ENCODE results near the gene TMPRSS4.
"Not testable (repeated sequence)": the region's sequence is repeated elsewhere in the genome, so short reads cannot be mapped to it uniquely, and the experiment has no call there.

TMPRSS4 gene

GRCh38 chr11:118058311-118059245, 18.3 kb upstream of the TMPRSS4 start:
- peak; percentile 51 for DNase-seq (ENCODE audit: low read depth)
- no peak for TF ChIP-seq POLR2A (IDR thresholded peaks at IDR 0.05; ENCODE audit: extremely low read depth, insufficient read length)
- TF ChIP-seq CTCF (IDR thresholded peaks at IDR 0.05; ENCODE audit: low read depth, low read length): no peak
- TF ChIP-seq MAX (IDR thresholded peaks at IDR 0.05; ENCODE audit: low read depth, low read length): no peak
- no peak for TF ChIP-seq MYC (IDR thresholded peaks at IDR 0.05; ENCODE audit: low read depth, low read length)
- H3K4me3 ChIP-seq (ENCODE audit: low read depth, low read length): no peak overlapping the region

GRCh38 chr11:118059246-118059940, 17.5 kb upstream of the TMPRSS4 start:
- no peak for TF ChIP-seq POLR2A (IDR thresholded peaks at IDR 0.05; ENCODE audit: extremely low read depth, insufficient read length)
- DNase-seq (ENCODE audit: low read depth): no peak
- H3K4me3 ChIP-seq (ENCODE audit: low read depth, low read length): no peak overlapping the region

GRCh38 chr11:118060081-118060661, 16.7 kb upstream of the TMPRSS4 start:
- no peak overlapping the region for H3K4me3 ChIP-seq (ENCODE audit: low read depth, low read length)
- DNase-seq (ENCODE audit: low read depth): no peak
- no peak for TF ChIP-seq MAX (IDR thresholded peaks at IDR 0.05; ENCODE audit: low read depth, low read length)
- no peak for TF ChIP-seq CTCF (IDR thresholded peaks at IDR 0.05; ENCODE audit: low read depth, low read length)
- no peak for TF ChIP-seq POLR2A (IDR thresholded peaks at IDR 0.05; ENCODE audit: extremely low read depth, insufficient read length)
- no peak for TF ChIP-seq MYC (IDR thresholded peaks at IDR 0.05; ENCODE audit: low read depth, low read length)

GRCh38 chr11:118060869-118061268, 16.0 kb upstream of the TMPRSS4 start:
- DNase-seq (ENCODE audit: low read depth): no peak
- TF ChIP-seq POLR2A (IDR thresholded peaks at IDR 0.05; ENCODE audit: extremely low read depth, insufficient read length) (no peak), MAX (IDR thresholded peaks at IDR 0.05; ENCODE audit: low read depth, low read length) (no peak), MYC (IDR thresholded peaks at IDR 0.05; ENCODE audit: low read depth, low read length) (no peak), CTCF (IDR thresholded peaks at IDR 0.05; ENCODE audit: low read depth, low read length) (no peak)
- no peak overlapping the region for H3K4me3 ChIP-seq (ENCODE audit: low read depth, low read length)

GRCh38 chr11:118061586-118062125, 15.2 kb upstream of the TMPRSS4 start:
- no peak for DNase-seq (ENCODE audit: low read depth)
- H3K4me3 ChIP-seq (ENCODE audit: low read depth, low read length): no peak overlapping the region
- TF ChIP-seq MYC (IDR thresholded peaks at IDR 0.05; ENCODE audit: low read depth, low read length) (no peak), POLR2A (IDR thresholded peaks at IDR 0.05; ENCODE audit: extremely low read depth, insufficient read length) (no peak), CTCF (IDR thresholded peaks at IDR 0.05; ENCODE audit: low read depth, low read length) (no peak), MAX (IDR thresholded peaks at IDR 0.05; ENCODE audit: low read depth, low read length) (no peak)

GRCh38 chr11:118062181-118062580, 14.7 kb upstream of the TMPRSS4 start:
- not testable (repeated sequence) for DNase-seq (ENCODE audit: low read depth)

GRCh38 chr11:118062631-118063030, 14.2 kb upstream of the TMPRSS4 start:
- not testable (repeated sequence) for H3K4me3 ChIP-seq (ENCODE audit: low read depth, low read length); DNase-seq (ENCODE audit: low read depth)

More at GRCh38 chr11:118062181-118062580, 14.7 kb upstream of the TMPRSS4 start:
- not testable (repeated sequence) for H3K4me3 ChIP-seq (ENCODE audit: low read depth, low read length)
